ENCODE data around the gene VSIG8.

DNA sequence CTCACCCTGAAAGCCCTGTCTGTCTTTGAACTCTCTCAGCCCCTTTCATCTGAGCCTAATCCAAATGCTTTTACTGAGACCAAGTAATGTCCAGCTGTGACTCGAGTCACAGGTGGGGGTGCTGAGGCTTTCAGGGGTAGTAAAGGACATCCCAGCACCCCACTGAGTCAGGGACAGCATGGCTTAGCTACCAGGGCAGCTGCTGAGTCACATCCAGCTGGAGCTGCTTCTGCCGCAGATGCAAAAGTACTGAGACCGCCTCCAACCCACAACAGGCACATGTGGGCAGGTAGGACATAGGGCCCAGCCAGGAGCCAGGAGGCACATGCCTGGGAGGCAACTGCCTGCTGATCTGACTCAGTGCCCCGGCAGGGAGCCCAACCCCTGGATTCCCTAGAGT, 6.7 kb upstream of the VSIG8 start:
- no peak for TF ChIP-seq JUND (IDR thresholded peaks at IDR 0.05; ENCODE audit: low read length)
- no peak for TF ChIP-seq KDM1A (IDR thresholded peaks at IDR 0.05; ENCODE audit: borderline replicate concordance, low read length)
- TF ChIP-seq CTCF (IDR thresholded peaks at IDR 0.05; ENCODE audit: control extremely low read depth in 1 of 3, insufficient read depth in 1 of 3, low read depth in 1 of 3, low read length in 3 of 3): no peak
- no peak for TF ChIP-seq POLR2AphosphoS5 (IDR thresholded peaks at IDR 0.05; ENCODE audit: low read depth, low read length)
- no peak for TF ChIP-seq SIN3A (conservative IDR thresholded peaks at IDR 0.05 in 1 of 2, IDR thresholded peaks at IDR 0.05 in 1 of 2; ENCODE audit: low read depth in 1 of 2, low read length in 2 of 2)
- TF ChIP-seq CHD1 (IDR thresholded peaks at IDR 0.05; ENCODE audit: low read depth, low read length): no peak
- no peak for TF ChIP-seq CEBPB (IDR thresholded peaks at IDR 0.05; ENCODE audit: low read depth, low read length)
- no peak for TF ChIP-seq EGR1 (IDR thresholded peaks at IDR 0.05; ENCODE audit: borderline replicate concordance, low read depth, low read length)
